22Rv1 (cell line): ENCODE results near the gene GNB1L.

ENCODE experiments used
- H3K27ac ChIP-seq: fragments of 450-650 bp; 2 replicates; pipeline ENCODE4 v1.5.1; 2017
- CTCF ChIP-seq: fragments of 450-650 bp; IDR thresholded peaks from 2 replicates; pipeline ENCODE4 v1.5.1; 2017; ENCODE audit warnings: mild to moderate bottlenecking
- ZFX ChIP-seq: fragments of 450-650 bp; IDR thresholded peaks from 2 replicates; pipeline ENCODE4 v1.6.1; 2017; ENCODE audit warnings: antibody characterized with exemption, borderline replicate concordance

GNB1L gene

DNA sequence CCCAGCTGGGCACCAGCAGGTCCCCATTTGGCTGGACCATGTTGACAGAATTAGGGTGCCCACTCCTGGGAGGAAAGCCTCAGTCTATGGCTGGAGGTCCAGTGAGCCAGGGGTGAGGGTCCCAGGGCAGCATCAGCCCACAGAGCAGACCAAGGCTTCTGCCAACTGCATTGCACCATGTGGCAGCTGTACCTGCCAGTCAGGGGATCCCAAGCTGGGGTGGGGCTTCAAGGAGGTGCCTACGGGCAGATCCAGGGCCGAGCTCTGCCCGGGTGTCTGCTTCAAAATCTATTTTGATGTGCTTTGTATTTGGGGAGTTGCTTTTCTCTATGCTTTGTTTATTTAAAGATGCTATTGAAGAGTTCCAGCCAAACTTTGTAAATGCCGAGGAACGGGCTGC, 120.9 kb downstream of the GNB1L start:
- TF ChIP-seq CTCF (no peak), ZFX (no peak)
- H3K27ac ChIP-seq, result no peak overlapping the region
